ENCODE data around the gene RAB3D.
"Not testable (repeated sequence)": the region's sequence is repeated elsewhere in the genome, so short reads cannot be mapped to it uniquely, and the experiment has no call there.

Gene RAB3D, protein sequence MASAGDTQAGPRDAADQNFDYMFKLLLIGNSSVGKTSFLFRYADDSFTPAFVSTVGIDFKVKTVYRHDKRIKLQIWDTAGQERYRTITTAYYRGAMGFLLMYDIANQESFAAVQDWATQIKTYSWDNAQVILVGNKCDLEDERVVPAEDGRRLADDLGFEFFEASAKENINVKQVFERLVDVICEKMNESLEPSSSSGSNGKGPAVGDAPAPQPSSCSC

DNA sequence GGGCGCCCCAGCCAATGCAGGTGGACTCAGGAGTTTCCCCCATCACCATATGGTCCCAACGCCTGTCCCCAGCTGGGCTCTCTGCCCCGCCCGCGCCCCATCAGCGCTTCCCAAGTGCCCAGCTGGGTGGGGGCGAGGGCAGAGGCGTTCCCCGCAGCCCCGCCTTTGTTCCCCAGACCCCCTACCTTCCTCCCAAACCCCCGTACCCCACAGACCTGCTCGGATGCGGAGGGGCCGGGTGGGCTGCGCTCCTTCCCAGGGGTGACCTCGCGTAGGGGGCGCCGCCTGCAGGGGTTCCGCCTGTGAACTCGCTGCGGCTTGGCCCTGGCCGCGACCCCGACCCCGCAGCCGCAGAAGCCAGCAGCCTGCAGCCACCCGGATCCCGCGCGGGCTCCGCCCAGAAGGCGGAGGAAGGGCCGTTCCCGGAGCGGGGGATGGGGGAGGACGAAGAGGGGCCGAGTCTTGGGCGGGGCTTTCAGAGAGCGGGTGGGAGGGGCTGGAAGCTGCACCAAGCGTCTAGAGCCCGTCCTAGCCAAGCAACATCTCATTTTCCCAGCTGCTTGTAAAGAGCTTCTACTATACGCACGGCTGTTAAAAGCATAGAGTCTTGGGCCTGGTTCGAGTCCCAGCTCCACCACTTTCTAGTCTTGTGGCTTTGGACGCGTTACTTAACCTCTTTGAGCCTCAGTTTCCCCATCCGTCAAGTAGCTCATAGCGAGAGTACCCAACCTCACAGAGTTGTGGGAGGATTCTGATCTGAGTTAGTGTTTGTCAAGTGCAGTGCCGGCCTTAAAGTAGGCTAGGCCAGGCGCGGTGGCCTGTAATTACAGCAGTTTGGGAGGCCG, at the start of gene RAB3D:
TSS of gene RAB3D (minus strand) at position 404 of the 845 bp plus-strand sequence. CDS start 2,258 bp downstream, outside the sequence.
- DNase-seq (ENCODE audit: low spot score) (no peak), FAIRE-seq (no peak)

DNA sequence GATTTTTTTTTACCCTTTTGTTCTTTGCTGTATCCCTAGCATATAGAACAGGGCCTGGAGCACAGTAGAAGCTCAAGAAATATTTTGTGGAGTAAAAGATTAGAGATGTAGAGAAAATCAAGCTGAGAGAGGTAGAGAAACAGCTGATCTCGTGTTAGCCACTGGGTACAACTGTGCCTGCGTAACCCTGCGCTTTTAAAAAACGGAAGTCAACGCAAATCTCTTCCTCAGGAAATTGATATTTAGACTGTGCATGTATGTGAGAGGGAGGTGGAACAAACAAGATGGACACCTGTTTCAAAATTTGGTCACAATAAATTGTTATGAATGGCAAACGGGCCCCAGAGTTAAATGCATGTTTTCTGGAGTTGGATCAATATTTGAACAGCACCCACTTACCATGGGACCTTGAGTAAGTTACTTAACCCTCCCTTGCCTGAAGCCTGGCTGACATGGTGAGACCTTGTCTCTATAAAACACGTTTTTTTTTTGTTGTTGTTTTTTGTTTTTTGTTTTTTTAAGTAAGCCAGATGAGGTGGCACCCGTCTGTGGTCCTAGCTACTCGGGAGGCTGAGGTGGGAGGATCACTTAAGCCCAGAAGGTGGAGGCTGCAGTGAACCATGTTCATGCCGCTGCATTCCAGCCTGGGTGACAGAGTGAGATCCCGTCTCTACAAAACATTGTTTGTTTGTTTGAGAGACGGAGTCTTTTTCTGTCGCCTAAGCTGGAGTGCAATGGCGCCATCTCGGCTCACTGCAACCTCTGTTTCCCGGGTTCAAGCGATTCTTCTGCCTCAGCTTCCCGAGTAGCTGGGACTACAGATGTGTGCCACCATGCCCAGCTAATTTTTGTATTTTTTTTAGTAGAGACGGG, 47.9 kb upstream of the RAB3D start:
- DNase-seq (ENCODE audit: low spot score) (no peak), FAIRE-seq (no peak)

DNA sequence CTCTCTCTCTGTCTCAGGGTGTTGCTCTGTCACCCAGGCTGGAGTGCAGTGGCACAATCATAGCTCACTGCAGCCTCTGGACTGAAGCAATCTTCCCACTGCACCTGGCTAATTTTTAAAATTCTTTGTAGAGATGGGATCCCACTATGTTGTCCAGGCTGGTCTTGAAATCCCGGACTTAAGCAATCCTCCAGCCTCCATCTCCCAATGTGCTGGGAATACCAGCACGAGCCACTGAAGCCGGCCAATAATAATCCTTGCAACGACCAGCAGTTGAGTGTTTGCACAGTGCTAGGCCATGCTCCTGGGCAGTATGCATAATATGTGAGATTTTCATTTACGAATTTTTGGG, 45.3 kb upstream of the RAB3D start:
- FAIRE-seq = no peak
- no peak for DNase-seq (ENCODE audit: low spot score)

DNA sequence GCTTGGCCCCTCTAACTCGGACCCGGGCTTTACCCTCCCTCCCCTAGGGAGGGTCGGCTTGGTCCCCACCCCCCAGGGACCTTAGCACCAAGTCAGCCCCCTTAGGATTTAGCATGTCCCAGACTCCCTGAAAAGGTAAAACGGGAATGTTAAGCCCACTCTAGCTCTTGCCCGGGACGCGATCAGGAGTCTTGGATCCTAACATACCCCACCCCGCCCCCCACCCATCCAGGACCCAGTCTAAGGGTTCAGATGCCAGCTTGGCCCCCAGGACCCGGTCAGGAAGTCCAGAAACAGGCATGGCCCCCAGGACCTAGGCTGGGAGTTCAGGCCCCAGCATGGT, 44.2 kb upstream of the RAB3D start:
- FAIRE-seq (no peak), DNase-seq (ENCODE audit: low spot score) (no peak)

DNA sequence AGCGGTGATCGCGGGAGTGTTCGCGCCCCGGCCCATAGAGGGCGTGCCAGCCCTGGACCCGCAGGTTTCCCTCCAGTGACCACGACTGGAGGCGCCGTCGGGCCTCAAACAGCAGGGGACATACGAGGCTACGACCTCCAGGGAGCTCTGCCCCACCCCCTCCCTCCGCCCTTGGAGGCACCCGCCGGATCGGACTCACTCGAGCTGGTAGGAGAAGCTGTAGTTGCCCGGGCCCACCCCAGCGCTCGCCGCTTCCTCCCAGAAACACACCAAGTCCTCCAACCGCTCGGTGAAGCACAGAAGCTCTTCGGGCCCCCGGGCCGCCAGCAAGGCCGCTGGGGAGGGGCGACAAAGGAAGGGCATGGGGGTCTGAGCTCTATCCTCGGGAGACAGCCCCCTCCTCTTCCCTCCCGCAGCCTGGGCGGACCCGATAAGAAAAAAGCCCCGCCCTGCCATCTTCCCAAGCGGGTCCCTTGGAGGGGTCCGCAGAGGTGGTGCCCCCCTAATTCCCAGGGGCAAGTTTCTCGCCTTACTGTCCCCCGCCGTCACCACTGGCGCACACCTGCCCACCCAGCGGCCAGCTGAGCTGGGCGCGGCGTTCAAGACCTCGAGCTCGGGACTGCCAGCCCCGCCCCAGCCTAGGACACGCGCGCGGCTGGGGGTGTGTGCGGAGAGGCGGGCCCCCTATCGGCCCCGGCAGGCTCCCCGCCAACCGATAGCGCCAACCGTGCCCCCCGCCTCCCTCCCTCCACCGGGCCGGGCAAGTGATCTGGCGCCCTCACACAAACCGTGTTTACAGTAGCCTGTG, 43.6 kb upstream of the RAB3D start:
- FAIRE-seq (no peak), DNase-seq (ENCODE audit: low spot score) (peak; percentile 62)

DNA sequence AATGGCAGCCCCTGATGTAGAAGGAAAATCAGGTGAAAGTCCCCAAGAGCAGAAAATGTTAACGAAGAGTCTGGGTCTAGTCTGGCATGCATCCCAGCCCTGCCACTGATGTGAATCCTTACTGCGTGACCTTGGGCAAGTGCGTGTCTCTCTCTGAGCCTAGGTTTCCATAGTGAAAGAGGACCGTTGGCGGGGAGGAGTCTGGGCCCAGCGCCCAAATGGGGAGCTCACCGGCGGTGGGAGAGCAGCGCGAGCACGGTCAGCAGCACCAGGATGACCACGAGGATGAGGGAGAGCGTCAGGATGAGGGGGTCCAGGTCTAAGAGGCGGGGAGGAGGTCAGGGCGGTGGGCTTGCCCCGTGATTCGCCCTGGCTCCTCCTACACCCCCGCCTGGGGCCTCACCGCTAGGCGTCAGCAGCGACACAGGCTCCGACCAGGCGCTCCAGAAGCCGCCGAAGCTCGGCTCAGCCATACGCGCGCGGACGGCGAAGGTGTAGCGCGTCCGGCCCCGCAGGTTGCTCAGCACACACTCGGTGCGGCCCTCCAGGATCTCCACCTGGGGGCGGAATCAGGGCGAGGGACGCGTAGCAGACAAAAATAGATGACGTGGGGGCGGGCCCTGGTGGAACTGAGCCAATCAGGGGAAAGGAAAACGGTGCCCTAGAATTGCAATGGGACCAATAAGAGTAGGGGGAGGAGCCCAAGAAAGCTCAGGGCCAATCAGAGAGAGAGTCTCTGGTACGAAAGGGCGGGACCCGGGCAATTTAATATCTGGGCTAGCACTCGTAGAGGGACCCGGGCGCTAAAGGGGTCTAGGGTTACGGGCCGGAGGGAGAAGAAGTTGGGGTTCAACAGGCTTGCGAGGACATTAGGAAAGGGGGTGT, 41.4 kb upstream of the RAB3D start:
- DNase-seq (ENCODE audit: low spot score) = peak; percentile 93
- no peak for FAIRE-seq

DNA sequence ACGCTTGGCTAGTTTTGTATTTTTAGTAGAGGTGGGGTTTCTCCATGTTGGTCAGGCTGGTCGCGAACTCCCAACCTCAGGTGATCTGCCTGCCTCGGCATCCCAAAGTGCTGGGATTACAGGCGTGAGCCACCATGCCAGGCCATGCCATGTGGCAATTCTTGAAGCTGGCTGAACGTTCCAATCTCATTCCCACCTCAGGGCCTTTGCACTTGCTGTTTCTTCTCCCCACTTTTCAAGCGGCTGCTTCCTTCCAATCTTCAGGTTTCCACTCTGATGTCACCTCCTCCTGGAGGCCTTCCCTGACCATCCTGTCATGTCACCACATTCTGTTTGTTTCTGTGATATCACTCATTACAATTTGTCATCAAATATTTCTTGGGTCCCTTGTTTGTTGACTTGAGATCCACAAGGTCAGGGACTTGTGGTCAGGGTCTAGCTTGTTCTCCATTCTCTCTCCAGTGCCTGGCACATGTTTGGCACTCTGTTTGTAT, 40.4 kb upstream of the RAB3D start:
- FAIRE-seq (no peak), DNase-seq (ENCODE audit: low spot score) (no peak)

DNA sequence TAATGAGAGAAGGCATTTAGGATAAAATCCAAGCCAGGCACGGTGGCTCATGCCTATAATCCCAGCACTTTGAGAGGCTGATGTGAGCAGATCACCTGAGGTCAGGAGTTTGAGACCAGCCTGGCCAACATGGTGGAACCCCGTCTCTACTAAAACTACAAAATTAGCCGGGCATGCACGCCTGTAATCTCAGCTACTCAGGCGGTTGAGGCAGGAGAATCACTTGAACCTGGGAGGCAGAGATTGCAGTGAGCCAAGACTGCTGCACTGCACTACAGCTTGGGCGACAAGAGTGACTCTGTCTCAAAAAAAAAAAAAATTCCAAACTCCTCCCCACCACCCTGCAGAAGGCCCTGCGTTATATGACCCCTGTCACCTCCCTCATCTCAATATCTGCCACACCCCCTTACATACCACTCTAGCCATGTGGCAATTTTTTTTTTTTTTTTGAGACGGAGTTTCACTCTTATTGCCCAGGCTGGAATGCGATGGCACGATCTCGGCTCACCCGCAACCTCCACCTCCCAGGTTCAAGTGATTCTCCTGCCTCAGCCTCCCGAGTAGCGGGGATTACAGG, 39.9 kb upstream of the RAB3D start:
- not testable (repeated sequence) for FAIRE-seq; DNase-seq (ENCODE audit: low spot score)

DNA sequence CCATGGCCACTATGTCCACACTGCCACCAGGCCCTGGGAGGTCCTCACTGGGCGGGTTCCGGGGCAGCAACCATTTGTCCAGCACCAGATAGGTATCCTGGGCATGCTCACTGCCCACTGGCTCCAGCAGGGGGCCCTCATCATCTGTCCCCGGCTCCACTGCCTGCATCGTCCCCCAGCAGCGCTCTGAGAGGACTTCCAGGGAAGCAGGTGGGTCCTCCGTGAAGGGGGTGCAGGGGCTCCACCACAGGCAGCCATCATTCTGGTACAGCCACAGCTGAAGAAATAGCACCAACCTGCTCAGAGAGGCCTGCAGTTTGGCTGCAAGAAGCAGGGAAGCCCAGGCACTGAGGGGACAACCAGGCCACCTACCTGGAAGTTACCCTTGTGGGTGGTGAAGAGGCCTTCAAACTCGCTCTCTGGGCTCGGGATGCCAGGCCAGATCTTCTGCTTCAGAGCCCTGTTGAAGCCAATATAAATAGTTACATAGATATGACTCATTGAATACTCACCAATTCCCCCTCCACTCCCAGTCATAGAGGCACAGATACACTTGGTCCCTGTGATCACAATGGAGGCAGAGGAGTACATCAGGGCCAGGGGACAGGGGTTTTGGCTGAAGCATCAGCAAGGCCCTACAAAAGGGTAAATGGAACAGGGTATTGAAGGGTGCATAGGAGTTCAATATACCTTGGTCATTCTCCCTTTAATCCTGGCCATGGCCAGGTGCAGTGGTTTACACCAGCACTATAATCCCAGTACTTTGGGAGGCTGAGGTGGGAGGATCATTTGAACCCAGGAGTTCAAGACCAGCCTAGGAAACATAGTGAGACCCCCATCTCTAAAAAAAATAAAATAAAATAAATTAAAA, 39.1 kb upstream of the RAB3D start:
- FAIRE-seq (no peak), DNase-seq (ENCODE audit: low spot score) (no peak)

DNA sequence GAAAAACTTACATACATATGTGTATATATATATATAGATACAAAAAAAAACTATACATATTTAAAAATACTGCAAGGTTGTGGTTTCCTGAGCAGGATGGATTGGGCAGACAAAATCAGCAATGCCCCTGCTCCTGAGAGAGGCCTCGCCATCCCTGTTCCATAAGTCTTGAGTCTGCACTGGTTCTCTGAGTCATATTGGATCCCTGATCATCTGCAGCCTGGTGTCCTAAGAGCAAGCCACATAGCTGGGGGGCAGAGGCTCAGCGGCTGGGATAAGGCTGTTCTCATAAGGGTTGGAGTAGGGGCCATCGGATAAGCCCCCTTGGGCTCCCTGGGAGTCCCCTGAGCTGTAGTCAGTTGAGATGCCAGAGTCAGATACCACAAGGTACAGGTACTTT, 38.3 kb upstream of the RAB3D start:
- DNase-seq (ENCODE audit: low spot score) (no peak), FAIRE-seq (no peak)

DNA sequence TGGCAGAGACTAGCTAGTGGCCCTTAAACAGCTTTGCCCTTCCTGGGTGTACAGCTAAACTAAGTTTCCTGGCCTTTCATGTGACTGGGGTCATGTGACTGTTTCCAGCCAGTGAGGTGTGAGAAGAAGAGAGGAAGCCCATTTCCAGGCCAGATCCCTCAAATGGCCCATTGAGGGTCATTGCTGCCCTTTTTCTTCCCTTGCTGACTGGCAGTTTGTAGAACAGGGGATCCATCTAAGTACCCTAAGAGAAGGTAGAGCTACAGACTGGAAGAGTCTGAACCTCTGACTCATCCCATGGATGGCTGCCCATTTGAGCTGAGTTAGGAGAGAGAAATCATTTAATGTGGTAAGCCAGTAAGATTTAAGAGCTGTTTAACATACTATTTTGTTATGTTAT, 37.8 kb upstream of the RAB3D start:
- FAIRE-seq = no peak

DNA sequence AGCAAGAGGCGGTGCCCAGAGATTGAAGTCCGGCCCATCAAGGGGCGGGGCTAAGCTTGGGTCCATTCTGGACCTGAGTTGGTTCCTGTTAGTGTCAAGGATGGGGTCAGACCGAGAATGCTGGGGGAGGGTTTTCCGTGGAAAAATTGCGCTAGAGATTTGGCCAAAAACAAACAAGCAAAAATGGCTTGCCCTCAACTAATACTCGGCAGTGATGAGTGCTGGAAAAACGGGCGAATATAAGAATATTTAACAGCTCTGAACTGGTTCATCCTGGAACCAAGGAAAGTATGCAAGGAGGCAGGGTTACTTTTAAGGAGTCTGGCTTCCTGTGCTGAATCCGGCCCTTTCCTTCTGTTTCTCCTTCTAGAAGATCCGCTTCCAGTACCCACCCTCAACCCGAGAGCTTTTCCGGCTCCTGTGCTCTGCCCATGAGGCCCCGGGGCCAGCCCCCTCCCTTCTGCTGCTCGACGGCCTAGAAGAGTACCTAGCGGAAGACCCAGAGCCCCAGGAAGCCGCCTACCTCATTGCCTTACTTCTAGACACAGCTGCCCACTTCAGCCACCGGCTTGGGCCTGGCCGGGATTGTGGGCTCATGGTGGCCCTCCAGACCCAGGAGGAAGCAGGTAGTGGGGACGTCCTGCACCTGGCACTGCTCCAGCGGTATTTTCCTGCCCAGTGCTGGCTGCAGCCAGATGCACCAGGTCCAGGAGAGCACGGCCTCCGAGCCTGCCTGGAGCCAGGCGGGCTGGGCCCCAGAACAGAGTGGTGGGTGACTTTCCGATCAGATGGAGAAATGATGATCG, 35.9 kb upstream of the RAB3D start:
- no peak for FAIRE-seq
- no peak for DNase-seq (ENCODE audit: low spot score)

More for the DNA sequence above, 37.8 kb upstream of the RAB3D start:
- no peak for DNase-seq (ENCODE audit: low spot score)

DNA sequence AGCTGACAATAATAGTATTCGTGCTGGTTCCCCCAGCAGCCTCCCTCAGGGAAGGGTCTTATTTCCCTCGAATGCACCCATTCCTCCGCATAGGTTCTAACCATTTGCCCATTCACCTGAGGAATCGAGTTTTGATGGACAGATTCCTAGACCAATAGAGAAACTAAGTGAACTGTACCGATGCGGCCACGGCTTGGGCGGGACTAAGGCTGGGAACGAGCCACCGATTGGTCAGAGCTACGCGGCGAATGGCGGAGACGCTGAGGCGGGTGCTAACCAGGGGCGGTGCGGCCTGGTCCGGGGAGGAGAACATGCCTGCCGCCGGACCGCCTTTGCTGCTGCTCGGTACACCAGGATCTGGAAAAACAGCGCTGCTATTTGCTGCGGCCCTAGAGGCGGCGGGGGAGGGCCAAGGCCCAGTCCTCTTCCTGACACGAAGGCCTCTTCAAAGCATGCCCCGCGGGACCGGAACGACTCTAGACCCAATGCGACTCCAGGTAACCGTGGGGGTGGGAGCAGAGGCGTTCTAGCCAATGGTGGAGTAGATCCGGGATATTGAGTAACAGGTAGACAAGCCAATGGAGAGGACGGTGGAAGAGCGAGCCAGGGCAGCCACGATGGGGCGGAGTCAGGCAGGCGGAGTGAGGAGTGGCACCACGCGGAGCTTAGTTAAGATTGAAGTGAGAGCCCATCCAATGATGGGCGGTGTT, 35.1 kb upstream of the RAB3D start, which contains the start of gene SWSAP1:
TSS of gene SWSAP1 (plus strand) at position 234 of the 710 bp plus-strand sequence. CDS start at position 249, 15 bp downstream.
- peak; percentile 27 for FAIRE-seq
- peak; percentile 94 for DNase-seq (ENCODE audit: low spot score)

DNA sequence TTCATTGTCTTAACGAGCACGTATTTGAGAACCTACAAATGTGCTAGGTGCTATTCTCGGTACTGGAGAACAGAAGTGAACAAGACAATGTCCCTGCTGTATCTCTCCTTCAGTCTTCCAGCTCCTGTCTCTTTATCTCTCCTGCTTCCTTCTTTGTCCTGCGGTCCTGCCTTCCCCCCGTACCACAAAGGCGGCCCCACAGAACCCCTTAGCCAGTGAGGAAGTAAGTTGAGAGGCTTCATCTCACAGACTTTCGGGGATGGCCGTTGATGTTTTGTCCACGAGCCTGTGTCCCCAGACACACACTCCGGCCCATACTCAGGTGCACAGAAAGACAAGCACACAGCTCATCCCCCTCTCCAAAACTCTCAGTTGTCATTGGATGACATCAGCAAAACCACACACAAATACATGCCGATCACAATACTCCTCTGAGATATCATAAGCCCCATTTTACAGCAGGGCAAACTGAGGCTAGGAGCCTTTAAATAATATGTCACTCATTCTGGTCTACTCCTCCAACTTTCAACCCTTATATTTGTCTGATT, 34.5 kb upstream of the RAB3D start:
- DNase-seq (ENCODE audit: low spot score) (no peak), FAIRE-seq (no peak)

DNA sequence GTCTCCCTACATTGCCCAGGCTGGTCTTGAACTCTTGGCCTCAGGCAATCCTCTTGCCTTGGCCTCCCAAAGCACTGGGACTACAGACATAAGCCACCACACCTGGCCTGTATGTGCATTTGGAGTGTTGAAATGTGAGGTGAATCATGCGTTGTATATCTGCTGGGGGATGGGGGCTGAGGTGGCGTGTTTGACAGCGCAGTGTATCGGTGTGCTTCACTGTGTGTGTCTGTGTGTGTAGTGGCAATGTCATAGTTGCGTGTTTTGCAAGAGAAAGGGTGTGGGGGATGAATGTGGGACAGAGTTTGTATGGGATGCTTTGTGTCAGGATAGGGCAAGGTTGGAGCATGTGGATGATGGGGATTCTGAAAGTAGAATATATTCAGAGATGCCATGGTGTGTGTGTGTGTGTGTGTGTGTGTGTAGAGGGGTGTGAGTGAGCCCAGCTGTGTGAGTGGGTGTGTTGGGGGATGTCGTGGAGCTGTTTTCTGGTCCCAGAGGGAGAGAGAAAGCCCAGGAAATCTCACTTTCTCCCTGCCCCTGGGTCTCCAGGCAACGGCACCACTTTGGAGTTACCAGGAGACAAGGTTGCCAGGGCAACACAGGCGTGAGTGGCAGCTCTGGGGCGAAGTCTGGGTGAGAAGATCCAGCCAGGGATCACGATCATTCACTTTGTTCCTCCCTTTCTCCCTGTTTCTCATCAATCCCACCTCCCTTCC, 33.9 kb upstream of the RAB3D start:
- DNase-seq (ENCODE audit: low spot score) (no peak), FAIRE-seq (no peak)

DNA sequence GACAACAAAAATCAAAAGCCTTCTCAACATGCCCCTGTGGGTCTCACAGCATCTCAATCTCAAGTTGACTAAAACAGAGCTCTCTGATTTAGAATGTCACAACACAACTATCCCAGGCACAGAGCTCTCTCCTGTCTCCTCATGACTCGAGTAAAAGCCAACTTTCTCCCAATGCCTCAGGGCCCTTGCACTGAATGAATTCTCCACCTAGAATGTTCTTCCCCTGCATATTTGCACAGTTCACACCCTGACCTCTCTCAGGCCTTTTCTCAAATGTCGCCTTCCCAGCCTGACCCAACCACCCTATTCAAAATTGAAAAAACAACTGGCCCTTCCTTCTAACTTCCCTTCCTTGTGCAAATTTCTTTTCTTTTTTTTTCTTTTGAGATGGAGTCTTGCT, 31.3 kb upstream of the RAB3D start:
- DNase-seq (ENCODE audit: low spot score) (no peak), FAIRE-seq (no peak)

Data from urothelium cell line (cell line).